B cell (primary cell): ENCODE data around the gene TTK. TPM values are rescaled to one million over a fixed set of nuclear protein-coding genes. Genes with fewer than 3 reads are reported as not detected.

Experiments
- ATAC-seq: fragments of 200-7000 bp; cut with Tn5 transposase; one replicate; pipeline ENCODE4 v1.10.0; 2021; ENCODE audit warnings: low read depth, mild to moderate bottlenecking, moderate number of reproducible peaks, moderate library complexity
- CTCF ChIA-PET: fragments of 350-600 bp; sonication (Branson Sonifier 250); formaldehyde crosslinking; loops from one replicate; lab custom pipeline; 2021; ENCODE audit warnings: antibody characterized with exemption, inconsistent platforms; lab: Charles Lee
- POLR2A ChIA-PET: fragments of 350-600 bp; sonication (Branson Sonifier 250); formaldehyde crosslinking; loops from one replicate; lab custom pipeline; 2021; ENCODE audit warnings: antibody characterized with exemption; lab: Charles Lee
- DNase-seq: peaks from one replicate; pipeline ENCODE4 v3.0.0; 2013
- H2AFZ ChIP-seq: 2 replicates; pipeline ENCODE4 v1.6.1; 2012; ENCODE audit warnings: mild to moderate bottlenecking, low read depth, low read length; ENCODE audit not compliant: insufficient read depth, poor library complexity, severe bottlenecking
- H3K27ac ChIP-seq, 2 donors: 1 replicate in 1 of 2; 2 replicates in 1 of 2; pipeline ENCODE4 v1.5.1; 2012 to 2013; ENCODE audit warnings: low read length in 2 of 2, mild to moderate bottlenecking in 2 of 2, moderate library complexity in 1 of 2
- H3K27me3 ChIP-seq, 4 experiments: fragments of 200-600 bp in 1 of 4; sonication (generic) in 1 of 4; replicated peaks in 1 of 4; 1 replicate in 2 of 4; 2 replicates in 2 of 4; pipeline versions ENCODE4 v1.6.1 to v1.7.0; 2013 to 2016; ENCODE audit warnings: low read length in 3 of 4, mild to moderate bottlenecking in 2 of 4, mixed read lengths in 1 of 4, moderate library complexity in 1 of 4; ENCODE audit not compliant: insufficient read depth in 4 of 4, control insufficient read depth in 3 of 4; ENCODE audit errors: control extremely low read depth in 1 of 4
- H3K36me3 ChIP-seq, 2 experiments: replicated peaks in 1 of 2; 1 replicate in 1 of 2; 2 replicates in 1 of 2; pipeline versions ENCODE4 v1.6.1 to v1.7.1; 2013; ENCODE audit warnings: low read length in 1 of 2; ENCODE audit not compliant: insufficient read depth in 2 of 2, control insufficient read depth in 1 of 2; ENCODE audit errors: control extremely low read depth in 1 of 2, extremely low read depth in 1 of 2
- H3K4me1 ChIP-seq, 2 donors: fragments of 200-600 bp in 1 of 2; sonication (generic) in 1 of 2; 1 replicate in 1 of 2; 2 replicates in 1 of 2; pipeline versions ENCODE4 v1.5.1 to v1.6.1; 2013 to 2017; ENCODE audit warnings: low read length in 2 of 2; ENCODE audit not compliant: control insufficient read depth in 2 of 2, insufficient read depth in 2 of 2
- H3K4me2 ChIP-seq: replicated peaks from 2 replicates; pipeline ENCODE3; 2012; ENCODE audit warnings: mild to moderate bottlenecking, low read depth, low read length; ENCODE audit not compliant: poor library complexity, severe bottlenecking
- H3K4me3 ChIP-seq, 5 experiments: fragments of 200-600 bp in 1 of 5; sonication (generic) in 1 of 5; 1 replicate in 3 of 5; 2 replicates in 2 of 5; pipeline versions ENCODE4 v1.5.1 to v1.7.0; 2011 to 2016; ENCODE audit warnings: low read length in 4 of 5, mild to moderate bottlenecking in 4 of 5, low read depth in 2 of 5, control low read depth in 1 of 5, moderate library complexity in 1 of 5; ENCODE audit not compliant: insufficient read depth in 1 of 5; ENCODE audit errors: control extremely low read depth in 1 of 5, extremely low read depth in 1 of 5
- H3K79me2 ChIP-seq: fragments of 200-600 bp; sonication (generic); one replicate; pipeline ENCODE4 v1.6.0; 2016; ENCODE audit warnings: low read length; ENCODE audit not compliant: control insufficient read depth, insufficient read depth
- H3K9ac ChIP-seq: fragments of 200-600 bp; sonication (generic); 2 replicates; pipeline ENCODE4 v1.6.1; 2017; ENCODE audit warnings: mild to moderate bottlenecking, low read length, moderate library complexity
- H3K9me3 ChIP-seq, 3 donors: one replicate each; pipeline versions ENCODE4 v1.6.1 to v1.7.1; 2013; ENCODE audit warnings: low read length in 2 of 3; ENCODE audit not compliant: control insufficient read depth in 2 of 3, insufficient read depth in 1 of 3; ENCODE audit errors: control extremely low read depth in 1 of 3
- H4K20me1 ChIP-seq: 2 replicates; pipeline ENCODE4 v1.6.0; 2012; ENCODE audit warnings: mild to moderate bottlenecking, low read length; ENCODE audit not compliant: insufficient read depth, control insufficient read depth, poor library complexity, severe bottlenecking
- H3K27ac Mint-ChIP-seq: one replicate; pipeline ENCODE4 v1.8.0; 2021; ENCODE audit warnings: mixed read lengths
- H3K27me3 Mint-ChIP-seq: one replicate; pipeline ENCODE4 v1.8.0; 2021; ENCODE audit warnings: mixed read lengths
- H3K4me1 Mint-ChIP-seq: one replicate; pipeline ENCODE4 v1.8.0; 2021; ENCODE audit warnings: mixed read lengths
- H3K4me3 Mint-ChIP-seq: one replicate; pipeline ENCODE4 v1.8.0; 2021; ENCODE audit warnings: mixed read lengths
- H3K9me3 Mint-ChIP-seq: one replicate; pipeline ENCODE4 v1.8.0; 2022; ENCODE audit warnings: mixed read lengths; ENCODE audit not compliant: insufficient read depth
- CTCF ChIP-seq: fragments of 200-600 bp; IDR thresholded peaks from one replicate; pipeline ENCODE4 v1.8.0; 2022; ENCODE audit warnings: antibody characterized with exemption, mild to moderate bottlenecking
- EZH2 ChIP-seq: IDR thresholded peaks from 2 replicates; pipeline ENCODE4 v1.6.1; 2012; ENCODE audit warnings: borderline replicate concordance, low read depth, mild to moderate bottlenecking, moderate library complexity, low read length; ENCODE audit not compliant: insufficient read depth, poor library complexity, severe bottlenecking
- WGBS: methylation state at CpG from one replicate; pipeline ENCODE4 v1.1.5; 2013; ENCODE audit warnings: missing lambda C conversion rate; ENCODE audit not compliant: insufficient coverage; 5-methylcytosine and 5-hydroxymethylcytosine counted together
- intact Hi-C: fragments of 100-400 bp; cut with micrococcal nuclease; formaldehyde crosslinking; loops from one replicate; pipeline ENCODE4 v1.10.0; 2022
- polyA plus RNA-seq: library from polyadenylated mRNA; depleted of rRNA; stranded (reverse); fragments of >200 nt; gene quantifications from 2 replicates; pipeline ENCODE4 v1.2.3, GENCODE V29; 2012
- total RNA-seq, 2 donors: library from RNA; stranded (reverse); fragments of 120-200 nt in 1 of 2; gene quantifications; 1 replicate in 1 of 2; 2 replicates in 1 of 2; pipeline versions ENCODE4 v1.2.3 to v1.2.4, GENCODE V29; 2013 to 2022

TTK gene
- total and polyA plus RNA-seq, 2 donors (not counting 1 experiment from before 2014, with no cell fraction given), result 0.25 to 0.84 TPM

- Histone ChIP-seq H3K27ac (no peak overlapping the region), H3K4me1 (no peaks in the 10 kb centered on the region), H3K27me3 (peaks cover 0 to 6% (median 3%) of the 10 kb centered on the region in 4 experiments), H3K9ac (no peak overlapping the region), H3K9me3 (peaks cover 0 to 3% (median 0%) of the 10 kb centered on the region in 3 donors), H2AFZ (no peak overlapping the region), H3K4me2 (no peak overlapping the region), H3K36me3 (no peaks in the 10 kb centered on the region), H4K20me1 (no peaks in the 10 kb centered on the region), H3K4me3 (no peak overlapping the region), H3K79me2 (no peaks in the 10 kb centered on the region)
- no peak overlapping the region for H3K4me3 Mint-ChIP-seq
- H3K4me1 Mint-ChIP-seq, result no peaks in the 10 kb centered on the region
- H3K9me3 Mint-ChIP-seq, result peaks cover 4% of the 10 kb centered on the region
- no peak for DNase-seq
- peaks cover 31% of the 10 kb centered on the region for H3K27me3 Mint-ChIP-seq
- no peak for TF ChIP-seq CTCF
- TF ChIP-seq EZH2, result no peak
- no peak for ATAC-seq
- POLR2A ChIA-PET, result no interaction called here
- H3K27ac Mint-ChIP-seq, result no peak overlapping the region
- intact Hi-C loops, result no loop called here
- CTCF ChIA-PET, result interaction anchor here (1.3 kb wide), 1 partner anchor 10 kb away, joined by 4 read pairs; no protein-coding TSS in a partner anchor
Measured at GRCh38 chr6:79954849-79955248, 49.6 kb upstream of the TTK start.

GRCh38 chr6:79964607-79965081 is 39.8 kb upstream of the TTK start:
- ATAC-seq (no peak), DNase-seq (no peak)
- H3K4me2 ChIP-seq, result no peak overlapping the region
- ChIA-PET CTCF (no interaction called here), POLR2A (no interaction called here)
- H4K20me1 ChIP-seq, result no peaks in the 10 kb centered on the region
- H3K4me3 Mint-ChIP-seq, result no peak overlapping the region
- H3K4me1 ChIP-seq, result no peaks in the 10 kb centered on the region
- H3K4me1 Mint-ChIP-seq, result no peaks in the 10 kb centered on the region
- no peaks in the 10 kb centered on the region for H3K79me2 ChIP-seq
- H3K27ac ChIP-seq, result no peak overlapping the region
- no CpG with 5 or more reads among the region's 3 CpGs for WGBS
- no peak overlapping the region for H3K4me3 ChIP-seq
- H3K27me3 ChIP-seq, result no peaks in the 10 kb centered on the region
- no peaks in the 10 kb centered on the region for H3K36me3 ChIP-seq
- no peak overlapping the region for H2AFZ ChIP-seq
- H3K27ac Mint-ChIP-seq, result no peak overlapping the region
- H3K9ac ChIP-seq, result no peak overlapping the region
- intact Hi-C loops, result no loop called here
- H3K27me3 Mint-ChIP-seq, result peaks cover 10% of the 10 kb centered on the region
- TF ChIP-seq CTCF, result no peak
- no peak for TF ChIP-seq EZH2
- peaks cover 2 to 4% (median 4%) of the 10 kb centered on the region in 3 donors for H3K9me3 ChIP-seq
- H3K9me3 Mint-ChIP-seq, result peaks cover 22% of the 10 kb centered on the region
